NCI-H1417 treated with DMSO at 0.1 percent for 48 hours (cell line): Measurements from ENCODE around the gene PLD6.

ENCODE experiments used
- DNase-seq: peaks from one replicate; lab custom pipeline; 2025; lab: John Stamatoyannopoulos, UW

Gene PLD6

DNA sequence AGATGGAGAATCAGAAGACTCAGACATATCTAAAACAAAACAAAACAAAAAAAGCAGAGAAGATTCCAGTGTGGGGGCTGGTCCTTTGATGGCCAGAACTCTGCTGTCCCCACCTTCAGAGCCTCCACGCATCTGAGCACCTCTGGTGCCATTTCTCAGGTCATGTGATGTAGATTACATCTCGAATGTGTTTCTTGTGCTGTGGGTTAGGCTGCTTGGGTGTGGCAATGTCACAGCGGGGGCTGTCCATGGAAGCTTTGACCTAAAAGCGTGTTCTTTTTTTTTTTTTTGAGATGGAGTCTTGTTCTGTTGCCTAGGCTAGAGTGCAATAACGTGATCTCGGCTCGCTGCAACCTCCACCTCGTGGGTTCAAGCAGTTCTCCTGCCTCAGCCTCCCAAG lies 51.2 kb downstream of the PLD6 start:
- DNase-seq = no peak

DNA sequence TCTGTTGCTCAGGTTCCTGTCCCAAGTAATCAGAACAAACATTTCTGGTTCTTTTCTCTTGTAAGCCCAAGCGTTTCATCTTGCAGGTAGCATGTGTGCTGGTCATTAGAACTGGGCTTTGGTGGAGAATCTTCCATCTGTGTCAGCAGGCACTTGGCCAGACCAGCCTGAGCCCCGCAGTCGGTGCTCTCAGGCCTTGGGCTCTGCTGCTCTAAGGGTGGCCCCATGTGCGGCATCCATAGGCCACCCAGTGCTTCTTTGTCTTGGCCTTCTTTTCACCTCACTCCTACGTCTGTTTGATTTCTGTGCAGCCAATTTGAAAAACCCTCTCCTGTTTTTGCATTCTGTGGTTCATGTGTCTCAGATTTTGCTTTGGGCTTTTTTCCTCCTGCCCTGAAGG lies 51.6 kb downstream of the PLD6 start:
- DNase-seq = no peak

DNA sequence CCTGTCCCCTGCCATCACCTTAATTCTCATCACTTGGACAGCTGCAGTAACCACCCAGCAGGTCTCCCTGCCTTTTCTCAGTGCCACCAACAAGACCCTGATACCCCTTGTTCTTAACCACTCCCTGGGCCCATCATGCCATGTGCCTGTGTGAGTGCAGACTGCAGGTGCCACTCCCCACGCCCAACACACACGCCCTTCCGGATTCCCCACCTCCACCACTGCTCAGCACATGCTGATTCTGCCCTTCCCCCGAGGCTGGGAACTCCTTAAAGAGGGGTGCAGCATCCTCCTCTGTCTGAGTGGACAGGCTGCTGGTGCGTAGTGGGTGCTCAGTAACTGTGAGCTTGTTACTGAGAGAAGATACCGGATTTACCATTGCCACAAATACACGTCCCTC lies 52.4 kb downstream of the PLD6 start:
- DNase-seq = no peak

DNA sequence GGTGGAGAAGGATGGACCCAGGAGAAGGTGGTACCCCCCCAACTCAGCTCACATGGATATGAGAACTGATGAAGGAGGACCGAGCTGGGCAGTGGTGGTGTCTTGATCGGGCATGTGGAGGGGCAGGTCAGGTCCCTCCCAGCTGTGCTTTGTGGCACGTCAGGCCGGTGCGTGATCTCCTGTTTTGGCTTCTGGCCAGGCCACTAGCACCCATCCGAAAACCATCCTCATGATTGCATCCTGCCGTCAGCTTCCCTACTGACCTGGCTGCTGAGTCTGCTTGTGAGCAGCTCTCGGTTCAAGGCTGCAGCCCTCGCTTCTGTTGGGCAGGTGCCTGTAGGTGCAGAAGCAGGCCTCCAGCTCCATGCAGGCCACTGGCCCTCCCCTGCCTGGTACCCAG lies 53.1 kb downstream of the PLD6 start:
- DNase-seq = no peak

DNA sequence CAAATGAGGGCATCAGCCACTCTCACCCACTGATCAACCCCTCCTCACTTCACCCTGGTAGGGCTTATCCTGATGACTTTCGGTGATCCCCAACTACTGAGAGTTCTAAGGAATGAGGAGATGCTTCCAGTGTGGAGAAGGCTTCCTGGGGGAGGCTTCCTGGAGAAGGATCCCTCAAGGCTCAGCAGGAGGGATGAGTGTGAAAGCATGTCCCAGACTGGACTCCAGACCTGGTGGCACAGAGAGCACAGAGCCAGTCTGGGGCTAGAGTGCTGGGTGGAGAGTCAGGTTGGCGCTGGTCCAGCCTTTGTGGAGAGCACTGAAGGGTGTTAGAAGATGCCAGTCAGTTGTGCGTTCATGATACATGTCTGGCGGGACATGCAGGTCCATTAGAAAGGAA lies 53.7 kb downstream of the PLD6 start:
- no peak for DNase-seq

DNA sequence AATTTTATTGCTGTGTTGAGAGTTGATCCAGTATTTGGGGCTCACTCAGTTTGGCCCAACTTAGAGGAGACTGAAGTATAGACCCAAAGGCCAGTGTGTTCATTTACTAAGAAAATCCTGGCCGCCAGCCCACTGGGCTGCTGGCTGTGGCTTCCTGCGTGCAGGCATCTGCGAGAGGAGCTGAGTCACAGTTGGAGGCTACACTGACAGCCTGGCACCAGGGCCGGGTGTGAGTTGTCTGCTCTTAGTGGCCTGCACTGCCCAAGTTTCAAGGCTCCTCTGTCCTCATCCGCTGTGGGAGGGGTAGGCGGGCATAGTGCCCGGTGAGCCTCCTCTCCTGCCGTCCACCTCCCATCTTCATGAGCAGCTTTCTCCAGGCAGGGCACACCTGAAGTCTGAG lies 54.2 kb downstream of the PLD6 start:
- no peak for DNase-seq

DNA sequence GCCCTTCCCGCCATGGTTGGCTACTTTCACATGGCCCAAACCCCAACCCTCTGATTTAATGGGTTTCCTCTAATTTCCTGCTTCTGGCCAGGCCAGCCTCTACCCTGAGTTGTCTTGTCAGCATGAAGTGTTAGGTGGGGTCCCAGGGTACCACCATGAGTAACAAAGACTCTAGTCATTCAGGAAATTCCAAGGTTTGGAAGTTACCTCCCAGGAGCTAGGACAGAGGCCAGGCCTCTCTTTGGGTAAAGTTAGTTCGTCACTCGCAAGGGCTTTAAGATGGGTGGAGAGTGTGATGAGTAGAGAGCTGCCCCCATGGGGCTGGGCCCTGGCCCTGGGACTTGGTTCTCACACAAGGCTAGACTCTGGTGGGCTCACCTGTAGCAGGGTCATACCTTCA lies 54.6 kb downstream of the PLD6 start:
- no peak for DNase-seq

DNA sequence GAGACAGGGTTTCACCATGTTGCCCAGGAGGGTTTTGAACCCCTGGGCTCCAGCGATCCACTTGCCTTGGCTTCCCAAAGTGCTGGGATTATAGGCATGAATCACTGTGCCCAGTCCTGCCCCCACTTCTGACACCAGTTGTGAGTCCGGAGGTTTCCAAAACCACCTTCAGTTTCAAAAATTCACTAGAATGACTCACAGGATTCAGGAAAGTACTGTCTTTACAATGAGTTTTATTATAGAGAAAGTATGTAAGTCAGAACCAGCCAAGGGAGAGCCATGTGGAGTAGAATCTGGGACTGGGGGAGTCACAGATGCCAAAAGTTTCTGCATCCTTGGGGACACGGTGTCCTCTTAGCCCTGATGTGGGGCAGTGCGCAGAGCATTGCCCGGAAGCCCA lies 55.1 kb downstream of the PLD6 start:
- DNase-seq = no peak
